Adrenal gland (tissue), 12 donors: ENCODE data around the gene ID1. TPM values are rescaled to one million over a fixed set of nuclear protein-coding genes. Genes with fewer than 3 reads are reported as not detected.
A peak's percentile ranks its signal among the peaks of the same experiment; 100 is the strongest.

Experiments
- DNase-seq, 7 donors: peaks; one replicate each; pipeline ENCODE4 v3.0.0-alpha.2; 2019 to 2020
- H3K27ac ChIP-seq, 5 donors: fragments of 200-600 bp; sonication (generic) in 4 of 5; 1 replicate in 3 of 5; 2 replicates in 2 of 5; pipeline versions ENCODE4 v1.5.1 to v1.8.0; 2016 to 2020; ENCODE audit warnings: mild to moderate bottlenecking in 1 of 5
- H3K27me3 ChIP-seq: fragments of 200-600 bp; 2 replicates; pipeline ENCODE4 v1.8.0; 2021
- H3K36me3 ChIP-seq, 2 donors: fragments of 200-600 bp; replicated peaks in 1 of 2; 1 replicate in 1 of 2; 2 replicates in 1 of 2; pipeline versions ENCODE4 v1.5.1 to v1.8.0; 2018 to 2022
- H3K4me1 ChIP-seq, 2 donors: fragments of 200-600 bp; replicated peaks in 1 of 2; 1 replicate in 1 of 2; 2 replicates in 1 of 2; pipeline versions ENCODE4 v1.5.1 to v1.8.0; 2018 to 2021
- H3K4me3 ChIP-seq, 4 donors: fragments of 200-600 bp; sonication (generic) in 3 of 4; one replicate each; pipeline ENCODE4 v1.5.1; 2016 to 2018
- H3K9me3 ChIP-seq, 3 donors: fragments of 200-600 bp; sonication (generic) in 1 of 3; replicated peaks in 1 of 3; 1 replicate in 2 of 3; 2 replicates in 1 of 3; pipeline versions ENCODE4 v1.5.1 to v1.8.0; 2016 to 2021
- POLR2A ChIP-seq, 2 donors: fragments of 450-650 bp; IDR thresholded peaks; one replicate each; pipeline ENCODE4 v1.6.1; 2017; ENCODE audit warnings: antibody characterized with exemption in 2 of 2, mild to moderate bottlenecking in 2 of 2, moderate library complexity in 1 of 2
- WGBS, 4 donors: extraction: QIAGEN DNeasy Blood & Tissue Kit in 2 of 4; methylation state at CpG; one replicate each; pipeline versions ENCODE4 v1.1.5 to v1.1.7; 2013 to 2017; 5-methylcytosine and 5-hydroxymethylcytosine counted together
- intact Hi-C, 2 donors: fragments of 100-400 bp; cut with DNase I; formaldehyde crosslinking; loops; one replicate each; pipeline versions ENCODE4 v1.14.1 to v1.15.0; 2022 to 2023
- polyA plus RNA-seq, 3 donors: library from polyadenylated mRNA; stranded (reverse); fragments of 200-250 nt in 2 of 3; fragments of 350-450 nt in 1 of 3; fragmentation: Illumina TruSeq in 1 of 3; extraction: RNeasy Lipid Tissue Mini Kit (QIAGEN cat#74804) in 1 of 3; gene quantifications; one replicate each; pipeline ENCODE4 v1.2.3, GENCODE V29; 2013 to 2014
- total RNA-seq, 9 donors: library from RNA; depleted of rRNA in 4 of 9; stranded (reverse); fragments of >200 nt in 4 of 9; fragments of 120-200 nt in 1 of 9; fragmentation: NEBNext Ultra II Directional in 1 of 9; extraction: Animal tissue kit (Norgen Biotek cat#: 25700) in 1 of 9; gene quantifications; one replicate each; pipeline versions ENCODE4 v1.1.0 to v1.2.4, GENCODE V29; 2013 to 2023
- TF ChIP-seq, protein P1 (sequence below), 6 experiments: fragments of 450-650 bp in 4 of 6; fragments of 200-600 bp in 2 of 6; sonication (generic) in 1 of 6; IDR thresholded peaks; 1 replicate in 5 of 6; 2 replicates in 1 of 6; pipeline versions ENCODE4 v1.5.1 to v1.8.0; 2016 to 2021; ENCODE audit warnings: antibody characterized with exemption in 6 of 6, mild to moderate bottlenecking in 2 of 6, moderate library complexity in 1 of 6
- donor health status: healthy with polysubstance abuse.
- donor health status: Bipolar disorder and iron deficiency.
- donor health status: DM: yes; HTN: yes; CAD: no.
- donor health status: DM: no; HTN: no; CAD: no.
- donor health status: DM: no; HTN: no; CAD: no.
- donor health status: DM: yes; HTN: yes; CAD: no.

Gene ID1
- total and polyA plus RNA-seq, 12 donors = 19.8 to 468 (median 113) TPM

DNA sequence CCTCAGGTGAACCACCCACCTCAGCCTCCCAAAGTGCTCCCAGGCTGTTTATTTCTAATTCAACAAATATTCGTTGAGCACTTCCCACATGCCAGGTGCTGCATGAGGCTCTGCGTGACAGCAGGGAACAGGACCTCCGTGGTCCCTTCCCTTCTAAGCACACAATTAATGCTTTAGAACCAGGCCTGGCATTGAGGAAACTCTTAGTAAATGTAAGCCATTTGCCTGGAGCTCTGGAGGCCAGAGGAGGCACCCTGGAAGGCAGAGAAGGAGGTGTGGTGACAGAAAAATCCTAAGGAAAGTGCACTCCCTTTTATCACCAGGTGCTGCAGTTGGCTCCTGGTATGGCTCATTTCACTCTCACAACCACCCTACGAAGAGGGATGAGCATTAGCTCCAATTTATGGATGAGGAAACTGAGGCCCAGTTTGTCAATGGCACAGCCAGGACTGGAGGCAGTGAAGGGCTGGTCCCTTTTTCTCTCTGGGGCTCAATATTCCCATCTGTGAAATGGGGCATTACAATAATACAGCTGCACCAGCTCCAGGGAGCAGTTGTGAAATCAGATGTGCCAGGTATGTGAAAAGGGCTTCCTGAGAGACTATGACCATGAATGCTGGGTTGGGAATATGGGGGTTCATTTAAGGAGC lies 8.1 kb upstream of the ID1 start:
- no peak for TF ChIP-seq POLR2A (IDR thresholded peaks at IDR 0.05)
- TF ChIP-seq, protein P1, sequence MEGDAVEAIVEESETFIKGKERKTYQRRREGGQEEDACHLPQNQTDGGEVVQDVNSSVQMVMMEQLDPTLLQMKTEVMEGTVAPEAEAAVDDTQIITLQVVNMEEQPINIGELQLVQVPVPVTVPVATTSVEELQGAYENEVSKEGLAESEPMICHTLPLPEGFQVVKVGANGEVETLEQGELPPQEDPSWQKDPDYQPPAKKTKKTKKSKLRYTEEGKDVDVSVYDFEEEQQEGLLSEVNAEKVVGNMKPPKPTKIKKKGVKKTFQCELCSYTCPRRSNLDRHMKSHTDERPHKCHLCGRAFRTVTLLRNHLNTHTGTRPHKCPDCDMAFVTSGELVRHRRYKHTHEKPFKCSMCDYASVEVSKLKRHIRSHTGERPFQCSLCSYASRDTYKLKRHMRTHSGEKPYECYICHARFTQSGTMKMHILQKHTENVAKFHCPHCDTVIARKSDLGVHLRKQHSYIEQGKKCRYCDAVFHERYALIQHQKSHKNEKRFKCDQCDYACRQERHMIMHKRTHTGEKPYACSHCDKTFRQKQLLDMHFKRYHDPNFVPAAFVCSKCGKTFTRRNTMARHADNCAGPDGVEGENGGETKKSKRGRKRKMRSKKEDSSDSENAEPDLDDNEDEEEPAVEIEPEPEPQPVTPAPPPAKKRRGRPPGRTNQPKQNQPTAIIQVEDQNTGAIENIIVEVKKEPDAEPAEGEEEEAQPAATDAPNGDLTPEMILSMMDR (IDR thresholded peaks at IDR 0.05) = no peak
- intact Hi-C loops = no loop called here

DNA sequence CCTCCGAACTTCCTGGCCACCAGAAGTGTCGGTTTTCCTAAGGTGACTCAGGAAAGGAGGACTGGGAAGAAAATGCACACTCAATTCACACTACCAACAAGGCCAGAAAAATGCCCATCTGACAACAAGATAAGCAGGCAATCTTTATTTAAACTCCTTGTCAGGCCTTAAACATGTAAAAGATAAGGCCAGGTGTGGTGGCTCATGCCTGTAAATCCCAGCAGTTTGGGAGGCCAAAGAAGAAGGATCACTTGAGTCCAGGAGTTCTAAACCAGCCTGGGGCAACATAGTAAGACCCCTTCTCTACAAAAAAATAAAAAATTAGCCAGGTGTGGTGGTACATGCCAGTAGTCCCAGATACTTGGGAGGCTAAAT lies 7.6 kb upstream of the ID1 start:
- H3K27ac ChIP-seq = peak overlapping the region in 1 of 5 donors; percentile 80
- intact Hi-C loops = no loop called here
- no peak for TF ChIP-seq POLR2A (IDR thresholded peaks at IDR 0.05)
- TF ChIP-seq, protein P1 (IDR thresholded peaks at IDR 0.05) = no peak
- 83 to 94% (median 88%) methylated on average over 2 of the region's 2 CpGs for WGBS, 4 donors
- H3K27me3 ChIP-seq = no peaks in the 10 kb centered on the region
- no peaks in the 10 kb centered on the region for H3K9me3 ChIP-seq
- no peaks in the 10 kb centered on the region for H3K36me3 ChIP-seq
- H3K4me3 ChIP-seq = no peak overlapping the region
- peaks cover 7 to 8% of the 10 kb centered on the region in 2 donors for H3K4me1 ChIP-seq
- DNase-seq = no peak

More for the DNA sequence above, 8.1 kb upstream of the ID1 start:
- H3K27ac ChIP-seq = peak overlapping the region in 2 of 5 donors; percentile 73 to 80
- H3K36me3 ChIP-seq = no peaks in the 10 kb centered on the region
- WGBS, 4 donors = 79 to 87% (median 81%) methylated on average over 4 of the region's 4 CpGs
- H3K4me3 ChIP-seq = no peak overlapping the region
- peaks cover 7 to 8% of the 10 kb centered on the region in 2 donors for H3K4me1 ChIP-seq
- no peaks in the 10 kb centered on the region for H3K27me3 ChIP-seq
- H3K9me3 ChIP-seq = no peaks in the 10 kb centered on the region
- no peak for DNase-seq

DNA sequence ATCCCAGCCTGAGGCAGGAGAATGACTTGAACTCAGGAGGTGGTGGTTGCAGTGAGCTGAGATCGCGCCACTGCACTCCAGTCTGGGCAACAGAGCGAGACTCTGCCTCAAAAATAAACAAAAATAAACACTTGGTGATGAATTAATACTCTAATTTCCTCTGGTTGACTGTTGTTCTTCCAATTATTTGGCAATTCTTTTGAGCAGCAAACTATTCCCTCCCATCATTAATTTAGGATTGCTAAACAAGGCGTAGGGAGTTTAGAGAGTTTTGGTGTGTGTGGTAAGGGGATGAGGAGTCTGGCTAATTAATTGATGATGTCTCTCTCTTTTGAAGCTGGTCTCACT lies 2.7 kb upstream of the ID1 start:
- Histone ChIP-seq H3K4me3 (no peak overlapping the region), H3K9me3 (no peaks in the 10 kb centered on the region), H3K4me1 (peaks cover 0 to 22% of the 10 kb centered on the region in 2 donors), H3K27me3 (no peaks in the 10 kb centered on the region), H3K27ac (peak overlapping the region in 2 of 5 donors; percentile 21 to 38), H3K36me3 (no peaks in the 10 kb centered on the region)
- DNase-seq = no peak
- intact Hi-C loops = no loop called here
- TF ChIP-seq, protein P1 (IDR thresholded peaks at IDR 0.05) = no peak
- TF ChIP-seq POLR2A (IDR thresholded peaks at IDR 0.05) = no peak
- WGBS, 4 donors = 79 to 90% (median 80%) methylated on average over 4 of the region's 4 CpGs

DNA sequence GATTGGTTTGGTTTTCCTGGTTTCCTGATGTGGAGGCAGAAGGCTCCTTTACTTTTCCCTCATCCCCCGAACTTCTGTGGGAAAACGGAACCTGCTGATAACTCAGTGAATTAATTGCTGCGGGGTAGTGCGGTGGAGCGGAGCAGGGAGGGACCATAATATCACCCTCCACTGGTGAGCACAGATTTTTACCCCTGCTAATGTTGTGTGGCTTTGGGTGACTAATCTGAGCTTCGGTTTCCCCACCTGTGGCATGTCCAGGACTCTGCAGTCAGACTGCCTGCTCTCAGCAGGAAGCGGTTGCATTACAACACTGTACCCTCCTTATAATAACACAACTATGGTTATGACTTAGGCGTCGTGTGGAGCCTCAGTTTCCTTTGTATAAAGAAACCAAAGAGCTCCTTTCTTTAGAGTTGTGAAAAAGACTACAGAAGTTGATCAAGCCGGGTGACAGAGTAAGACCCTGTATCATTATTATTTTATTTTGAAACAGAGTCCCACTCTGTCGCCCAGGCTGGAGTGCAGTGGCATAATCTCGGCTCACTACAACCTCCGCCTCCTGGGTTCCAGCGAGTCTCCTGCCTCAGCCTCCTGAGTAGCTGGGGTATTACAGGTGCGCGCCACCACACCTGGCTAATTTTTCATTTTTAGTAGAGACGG lies 2.2 kb upstream of the ID1 start:
- DNase-seq = no peak
- no peak overlapping the region for H3K4me3 ChIP-seq
- intact Hi-C loops = no loop called here
- no peaks in the 10 kb centered on the region for H3K27me3 ChIP-seq
- H3K4me1 ChIP-seq = peaks cover 0 to 22% of the 10 kb centered on the region in 2 donors
- no peaks in the 10 kb centered on the region for H3K9me3 ChIP-seq
- H3K36me3 ChIP-seq = no peaks in the 10 kb centered on the region
- TF ChIP-seq POLR2A (IDR thresholded peaks at IDR 0.05) = no peak
- TF ChIP-seq, protein P1 (IDR thresholded peaks at IDR 0.05) = no peak
- H3K27ac ChIP-seq = peak overlapping the region in 3 of 5 donors; percentile 10 to 38 (median 21)
- WGBS, 4 donors = 75 to 82% (median 76%) methylated on average over 17 of the region's 17 CpGs
